HepG2 (cell line): ENCODE data around the gene EGFLAM. TPM values are rescaled to one million over a fixed set of nuclear protein-coding genes. Genes with fewer than 3 reads are reported as not detected.
A peak's percentile ranks its signal among the peaks of the same experiment; 100 is the strongest.

Source experiments
- ATAC-seq: fragments of 200-7000 bp; cut with Tn5 transposase; 3 replicates; pipeline ENCODE4 v1.9.1; 2020; ENCODE audit warnings: mild to moderate bottlenecking, moderate library complexity
- BruUV-seq: library from RNA; stranded (reverse); fragments of 400-500 nt; replicated peaks from 2 replicates; lab custom pipeline; 2021; lab: Mats Ljungman, UMichigan
- CTCF ChIA-PET: fragments of 300-600 bp; formaldehyde crosslinking; extraction: SDS; loops from one replicate; lab custom pipeline; 2021; ENCODE audit warnings: low total read pairs, inconsistent platforms, low intra/inter-chr PET ratio; lab: Yijun Ruan, JAX
- POLR2A ChIA-PET: fragments of 350-600 bp; sonication (Branson Sonifier 250); formaldehyde crosslinking; loops from one replicate; lab custom pipeline; 2020; ENCODE audit warnings: antibody characterized with exemption, inconsistent platforms; lab: Yijun Ruan, JAX
- DNase-seq: peaks from one replicate; pipeline ENCODE4 v3.0.0-alpha.2; 2015; ENCODE audit warnings: low spot score
- FAIRE-seq: peaks from 3 replicates; lab custom pipeline; 2011; peaks lifted over from hg19 to GRCh38; lab: Jason Lieb, UNC
- H2AFZ ChIP-seq: one replicate; pipeline ENCODE4 v1.6.1; 2011; ENCODE audit warnings: low read length, inconsistent platforms
- H3K27ac ChIP-seq: fragments of 300-600 bp; 3 replicates; pipeline ENCODE4 v1.8.0; 2011; ENCODE audit warnings: mixed run types, mild to moderate bottlenecking, mixed read lengths, low read length, inconsistent platforms; ENCODE audit not compliant: insufficient read depth; ENCODE audit errors: extremely low read length
- H3K27me3 ChIP-seq, 2 experiments: fragments of 200-600 bp in 1 of 2; 2 replicates in 1 of 2; 3 replicates in 1 of 2; pipeline versions ENCODE4 v1.6.0 to v1.8.0; 2011; ENCODE audit warnings: low read length in 2 of 2, mild to moderate bottlenecking in 2 of 2, moderate library complexity in 2 of 2, inconsistent platforms in 1 of 2; ENCODE audit not compliant: insufficient read depth in 2 of 2, control insufficient read depth in 1 of 2
- H3K36me3 ChIP-seq, 2 experiments: fragments of 200-600 bp in 1 of 2; replicated peaks in 1 of 2; 2 replicates in 1 of 2; 3 replicates in 1 of 2; pipeline versions ENCODE4 v1.5.1 to v1.8.0; 2011; ENCODE audit warnings: low read length in 2 of 2, inconsistent platforms in 1 of 2; ENCODE audit not compliant: insufficient read depth in 2 of 2, control insufficient read depth in 1 of 2
- H3K4me1 ChIP-seq: 2 replicates; pipeline ENCODE4 v1.5.1; 2012; ENCODE audit warnings: low read length, inconsistent platforms; ENCODE audit not compliant: insufficient read depth
- H3K4me2 ChIP-seq: 2 replicates; pipeline ENCODE4 v1.6.0; 2011; ENCODE audit warnings: low read depth, low read length, inconsistent platforms
- H3K4me3 ChIP-seq, 3 experiments: fragments of 200-600 bp in 1 of 3; sonication (generic), shearing (Covaris generic) in 1 of 3; replicated peaks in 1 of 3; 2 replicates each; pipeline ENCODE4 v1.5.1; 2011 to 2016; ENCODE audit warnings: low read length in 3 of 3, inconsistent platforms in 2 of 3, low read depth in 2 of 3, mild to moderate bottlenecking in 2 of 3, control low read depth in 1 of 3, mixed read lengths in 1 of 3; ENCODE audit not compliant: insufficient read depth in 1 of 3
- H3K79me2 ChIP-seq: one replicate; pipeline ENCODE4 v1.6.1; 2011; ENCODE audit warnings: low read length, inconsistent platforms; ENCODE audit not compliant: insufficient read depth
- H3K9ac ChIP-seq: 2 replicates; pipeline ENCODE4 v1.6.0; 2011; ENCODE audit warnings: mild to moderate bottlenecking, low read depth, low read length, inconsistent platforms; ENCODE audit not compliant: insufficient read depth
- H3K9me3 ChIP-seq: 2 replicates; pipeline ENCODE4 v1.5.1; 2012; ENCODE audit warnings: mild to moderate bottlenecking, low read length
- H4K20me1 ChIP-seq: 2 replicates; pipeline ENCODE4 v1.6.0; 2011; ENCODE audit warnings: inconsistent platforms, mild to moderate bottlenecking, low read length, moderate library complexity; ENCODE audit not compliant: insufficient read depth
- ATF2 ChIP-seq: sonication (generic); formaldehyde crosslinking; IDR thresholded peaks from 2 replicates; pipeline ENCODE4 v1.4.0; 2020; ENCODE audit warnings: missing genetic modification reagents
- CBX5 ChIP-seq: sonication (generic); formaldehyde crosslinking; IDR thresholded peaks from 2 replicates; pipeline ENCODE4 v1.4.0; 2020; ENCODE audit warnings: missing genetic modification reagents, borderline replicate concordance
- ETV5 ChIP-seq: IDR thresholded peaks from 2 replicates; pipeline ENCODE4 v1.6.1; 2018; ENCODE audit warnings: missing biosample characterization, missing genetic modification reagents, inconsistent platforms, borderline replicate concordance
- FOSL2 ChIP-seq: sonication (generic); formaldehyde crosslinking; IDR thresholded peaks from 2 replicates; pipeline ENCODE4 v1.4.0; 2020; ENCODE audit warnings: missing genetic modification reagents
- HDAC6 ChIP-seq: fragments of 200-600 bp; sonication (generic); IDR thresholded peaks from 2 replicates; pipeline ENCODE4 v1.7.0; 2017; ENCODE audit warnings: mild to moderate bottlenecking, antibody characterized with exemption, low read length, low read depth
- MYC ChIP-seq: sonication (generic); formaldehyde crosslinking; IDR thresholded peaks from 2 replicates; pipeline ENCODE4 v1.9.0; 2021; ENCODE audit warnings: missing genetic modification reagents, borderline replicate concordance
- NBN ChIP-seq: fragments of 450-650 bp; conservative IDR thresholded peaks from 2 replicates; pipeline ENCODE4 v1.6.1; 2017
- NFE2L1 ChIP-seq: sonication (generic); formaldehyde crosslinking; IDR thresholded peaks from 2 replicates; pipeline ENCODE4 v1.4.0; 2020; ENCODE audit warnings: missing genetic modification reagents, mild to moderate bottlenecking, borderline replicate concordance
- NFE2L2 ChIP-seq: fragments of 150-350 bp; IDR thresholded peaks from 2 replicates; pipeline ENCODE4 v1.6.1; 2014; ENCODE audit warnings: low read length
- RARA ChIP-seq: IDR thresholded peaks from 2 replicates; pipeline ENCODE4 v1.6.1; 2016; ENCODE audit warnings: missing genetic modification reagents, missing compliant biosample characterization
- REPIN1 ChIP-seq: sonication (generic); formaldehyde crosslinking; IDR thresholded peaks from 2 replicates; pipeline ENCODE4 v1.8.0; 2022; ENCODE audit warnings: missing genetic modification reagents, low read depth, mild to moderate bottlenecking, borderline replicate concordance
- ZNF547 ChIP-seq: sonication (generic); formaldehyde crosslinking; IDR thresholded peaks from 2 replicates; pipeline ENCODE4 v1.5.1; 2020; ENCODE audit warnings: mild to moderate bottlenecking, missing genetic modification reagents
- ZNF552 ChIP-seq: sonication (generic); formaldehyde crosslinking; IDR thresholded peaks from 2 replicates; pipeline ENCODE4 v1.9.0; 2022; ENCODE audit warnings: missing genetic modification reagents, mild to moderate bottlenecking, borderline replicate concordance
- WGBS: methylation state at CpG from one replicate; pipeline ENCODE4 v1.1.6; 2017; ENCODE audit warnings: low lambda C conversion rate; 5-methylcytosine and 5-hydroxymethylcytosine counted together
- in situ Hi-C: cut with HindIII; loops from 2 replicates; pipeline ENCODE4 v1.10.0; 2017; ENCODE audit warnings: low pct_unique_long_range_greater_than_20kb; ENCODE audit not compliant: extremely low pct_ligation_motif_present
- intact Hi-C: fragments of 100-400 bp; cut with micrococcal nuclease; formaldehyde crosslinking; loops from one replicate; pipeline ENCODE4 v1.10.0; 2022; ENCODE audit not compliant: unreplicated experiment
- polyA plus RNA-seq, 8 experiments: library from polyadenylated mRNA; depleted of rRNA in 3 of 8; stranded (reverse) in 7 of 8; unstranded in 1 of 8; fragments of >200 nt; fragmentation: Illumina TruSeq in 4 of 8; extraction: Trizol in 4 of 8; gene quantifications; 2 replicates each; pipeline versions ENCODE4 v1.2.1 to v1.2.3, GENCODE V29; 2011 to 2016; ENCODE audit warnings: low read depth in 4 of 8, missing spikeins in 1 of 8, mixed read lengths in 1 of 8; ENCODE audit not compliant: insufficient read depth in 1 of 8
- total RNA-seq, 5 experiments: library from RNA; depleted of rRNA; stranded (reverse); fragments of >200 nt; fragmentation: Illumina TruSeq; extraction: Trizol; gene quantifications; 2 replicates each; pipeline ENCODE4 v1.2.3, GENCODE V29; 2016; ENCODE audit warnings: low read depth in 1 of 5
- TF ChIP-seq, protein P1 (sequence below): sonication (generic); formaldehyde crosslinking; IDR thresholded peaks from 2 replicates; pipeline ENCODE4 v1.4.0; 2020; ENCODE audit warnings: missing genetic modification reagents, borderline replicate concordance
- TF ChIP-seq, protein P2 (sequence below): IDR thresholded peaks from 2 replicates; pipeline ENCODE4 v1.6.1; 2012; ENCODE audit warnings: low read depth, low read length, improper control_type of control experiment
- TF ChIP-seq, protein P3 (sequence below): sonication (generic); formaldehyde crosslinking; IDR thresholded peaks from 2 replicates; pipeline ENCODE4 v1.9.0; 2022; ENCODE audit warnings: missing genetic modification reagents, mild to moderate bottlenecking, borderline replicate concordance

The EGFLAM gene
- total and polyA plus RNA-seq, 2 of the 13 experiments (the other 11 are each of a cell fraction or from before 2014, with no cell fraction given), result not detected

GRCh38 chr5:38468202-38468673 is 209.9 kb downstream of the EGFLAM start:
- DNase-seq (peak; percentile 50), ATAC-seq (peak; percentile 27), FAIRE-seq (peak; percentile 8)
- POLR2A ChIA-PET, result interaction anchor here (1.0 to 1.1 kb wide), 2 partner anchors 20 to 65 kb away, joined by 3 read pairs; no protein-coding TSS in a partner anchor
- H3K4me3 ChIP-seq, result no peak overlapping the region
- TF ChIP-seq NBN, result no peak
- TF ChIP-seq, protein P1, sequence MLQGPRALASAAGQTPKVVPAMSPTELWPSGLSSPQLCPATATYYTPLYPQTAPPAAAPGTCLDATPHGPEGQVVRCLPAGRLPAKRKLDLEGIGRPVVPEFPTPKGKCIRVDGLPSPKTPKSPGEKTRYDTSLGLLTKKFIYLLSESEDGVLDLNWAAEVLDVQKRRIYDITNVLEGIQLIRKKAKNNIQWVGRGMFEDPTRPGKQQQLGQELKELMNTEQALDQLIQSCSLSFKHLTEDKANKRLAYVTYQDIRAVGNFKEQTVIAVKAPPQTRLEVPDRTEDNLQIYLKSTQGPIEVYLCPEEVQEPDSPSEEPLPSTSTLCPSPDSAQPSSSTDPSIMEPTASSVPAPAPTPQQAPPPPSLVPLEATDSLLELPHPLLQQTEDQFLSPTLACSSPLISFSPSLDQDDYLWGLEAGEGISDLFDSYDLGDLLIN (CRISPR knock-in tag), result no peak
- no peak for TF ChIP-seq ATF2 (CRISPR knock-in tag)
- TF ChIP-seq, protein P2, sequence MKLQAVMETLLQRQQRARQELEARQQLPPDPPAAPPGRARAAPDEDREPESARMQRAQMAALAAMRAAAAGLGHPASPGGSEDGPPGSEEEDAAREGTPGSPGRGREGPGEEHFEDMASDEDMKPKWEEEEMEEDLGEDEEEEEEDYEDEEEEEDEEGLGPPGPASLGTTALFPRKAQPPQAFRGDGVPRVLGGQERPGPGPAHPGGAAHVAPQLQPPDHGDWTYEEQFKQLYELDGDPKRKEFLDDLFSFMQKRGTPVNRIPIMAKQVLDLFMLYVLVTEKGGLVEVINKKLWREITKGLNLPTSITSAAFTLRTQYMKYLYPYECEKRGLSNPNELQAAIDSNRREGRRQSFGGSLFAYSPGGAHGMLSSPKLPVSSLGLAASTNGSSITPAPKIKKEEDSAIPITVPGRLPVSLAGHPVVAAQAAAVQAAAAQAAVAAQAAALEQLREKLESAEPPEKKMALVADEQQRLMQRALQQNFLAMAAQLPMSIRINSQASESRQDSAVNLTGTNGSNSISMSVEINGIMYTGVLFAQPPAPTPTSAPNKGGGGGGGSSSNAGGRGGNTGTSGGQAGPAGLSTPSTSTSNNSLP, result peak; percentile 32; the same call in 1 of the 2 replicates
- no peak for TF ChIP-seq HDAC6
- no peak for TF ChIP-seq ETV5
- no peak for TF ChIP-seq NFE2L2
- peak; percentile 37 for TF ChIP-seq FOSL2 (CRISPR knock-in tag)
- no peak for TF ChIP-seq REPIN1
- no peak for TF ChIP-seq CBX5 (CRISPR knock-in tag)
- TF ChIP-seq MYC, result no peak
- TF ChIP-seq, protein P3, sequence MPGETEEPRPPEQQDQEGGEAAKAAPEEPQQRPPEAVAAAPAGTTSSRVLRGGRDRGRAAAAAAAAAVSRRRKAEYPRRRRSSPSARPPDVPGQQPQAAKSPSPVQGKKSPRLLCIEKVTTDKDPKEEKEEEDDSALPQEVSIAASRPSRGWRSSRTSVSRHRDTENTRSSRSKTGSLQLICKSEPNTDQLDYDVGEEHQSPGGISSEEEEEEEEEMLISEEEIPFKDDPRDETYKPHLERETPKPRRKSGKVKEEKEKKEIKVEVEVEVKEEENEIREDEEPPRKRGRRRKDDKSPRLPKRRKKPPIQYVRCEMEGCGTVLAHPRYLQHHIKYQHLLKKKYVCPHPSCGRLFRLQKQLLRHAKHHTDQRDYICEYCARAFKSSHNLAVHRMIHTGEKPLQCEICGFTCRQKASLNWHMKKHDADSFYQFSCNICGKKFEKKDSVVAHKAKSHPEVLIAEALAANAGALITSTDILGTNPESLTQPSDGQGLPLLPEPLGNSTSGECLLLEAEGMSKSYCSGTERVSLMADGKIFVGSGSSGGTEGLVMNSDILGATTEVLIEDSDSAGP (CRISPR knock-in tag), result peak; percentile 32; the same call in 1 of the 2 replicates
- no peak for TF ChIP-seq NFE2L1 (CRISPR knock-in tag)
- no peak for TF ChIP-seq ZNF547 (CRISPR knock-in tag)
- TF ChIP-seq RARA, result peak; percentile 50
- TF ChIP-seq ZNF552 (CRISPR knock-in tag), result no peak
- peak overlapping the region; percentile 33; the same call in 1 of the 2 replicates for H3K4me2 ChIP-seq
- H3K27me3 ChIP-seq, result peaks cover 0 to 1% of the 10 kb centered on the region in 2 experiments; a peak in 2 of 5 replicates
- 75% methylated on average over 6 of the region's 12 CpGs for WGBS
- no peaks in the 10 kb centered on the region for H4K20me1 ChIP-seq
- H3K9me3 ChIP-seq, result no peaks in the 10 kb centered on the region
- no peak overlapping the region for H3K27ac ChIP-seq
- intact Hi-C loops (no loop called here), in situ Hi-C loops (no loop called here)
- no peaks in the 10 kb centered on the region for H3K36me3 ChIP-seq
- no TSS peak for BruUV-seq
- CTCF ChIA-PET, result no interaction called here
- H3K79me2 ChIP-seq, result no peaks in the 10 kb centered on the region
- H3K4me1 ChIP-seq, result peaks cover 63% of the 10 kb centered on the region
- no peak overlapping the region for H2AFZ ChIP-seq
- no peak overlapping the region for H3K9ac ChIP-seq
